HG03280 (cell line): Measurements from ENCODE around the gene OR10AD1.
A peak's percentile ranks its signal among the peaks of the same experiment; 100 is the strongest.
"Not testable (repeated sequence)": the region's sequence is repeated elsewhere in the genome, so short reads cannot be mapped to it uniquely, and the experiment has no call there.

Experiments used
- ATAC-seq: cut with Tn5 transposase; IDR thresholded peaks from one replicate; pipeline ENCODE4 v1.9.1; 2021; ENCODE audit warnings: mild to moderate bottlenecking, moderate library complexity; ENCODE audit not compliant: unreplicated experiment

OR10AD1 gene, protein sequence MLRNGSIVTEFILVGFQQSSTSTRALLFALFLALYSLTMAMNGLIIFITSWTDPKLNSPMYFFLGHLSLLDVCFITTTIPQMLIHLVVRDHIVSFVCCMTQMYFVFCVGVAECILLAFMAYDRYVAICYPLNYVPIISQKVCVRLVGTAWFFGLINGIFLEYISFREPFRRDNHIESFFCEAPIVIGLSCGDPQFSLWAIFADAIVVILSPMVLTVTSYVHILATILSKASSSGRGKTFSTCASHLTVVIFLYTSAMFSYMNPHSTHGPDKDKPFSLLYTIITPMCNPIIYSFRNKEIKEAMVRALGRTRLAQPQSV

DNA sequence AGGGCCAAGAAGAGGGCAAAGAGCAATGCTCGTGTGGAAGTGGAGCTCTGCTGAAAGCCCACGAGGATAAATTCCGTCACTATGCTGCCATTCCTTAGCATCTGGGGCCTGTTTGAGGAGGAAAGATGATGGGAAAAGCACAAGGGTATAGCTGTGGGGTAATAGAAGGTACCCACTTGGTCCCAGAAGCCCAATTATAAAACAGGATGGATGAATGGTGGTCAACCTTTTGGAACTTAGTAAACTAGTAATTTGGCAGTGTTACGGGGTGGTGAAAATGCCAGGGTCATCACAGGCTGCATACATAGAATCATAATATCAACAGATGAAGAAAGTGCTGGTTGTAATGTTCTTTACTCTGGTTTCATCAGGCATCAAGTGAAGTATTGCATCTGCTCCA, at the start of gene OR10AD1:
OR10AD1 (minus strand) TSS at position 101 of the 400 bp plus-strand sequence; CDS start at position 101, 0 bp downstream.
- no peak for ATAC-seq

DNA sequence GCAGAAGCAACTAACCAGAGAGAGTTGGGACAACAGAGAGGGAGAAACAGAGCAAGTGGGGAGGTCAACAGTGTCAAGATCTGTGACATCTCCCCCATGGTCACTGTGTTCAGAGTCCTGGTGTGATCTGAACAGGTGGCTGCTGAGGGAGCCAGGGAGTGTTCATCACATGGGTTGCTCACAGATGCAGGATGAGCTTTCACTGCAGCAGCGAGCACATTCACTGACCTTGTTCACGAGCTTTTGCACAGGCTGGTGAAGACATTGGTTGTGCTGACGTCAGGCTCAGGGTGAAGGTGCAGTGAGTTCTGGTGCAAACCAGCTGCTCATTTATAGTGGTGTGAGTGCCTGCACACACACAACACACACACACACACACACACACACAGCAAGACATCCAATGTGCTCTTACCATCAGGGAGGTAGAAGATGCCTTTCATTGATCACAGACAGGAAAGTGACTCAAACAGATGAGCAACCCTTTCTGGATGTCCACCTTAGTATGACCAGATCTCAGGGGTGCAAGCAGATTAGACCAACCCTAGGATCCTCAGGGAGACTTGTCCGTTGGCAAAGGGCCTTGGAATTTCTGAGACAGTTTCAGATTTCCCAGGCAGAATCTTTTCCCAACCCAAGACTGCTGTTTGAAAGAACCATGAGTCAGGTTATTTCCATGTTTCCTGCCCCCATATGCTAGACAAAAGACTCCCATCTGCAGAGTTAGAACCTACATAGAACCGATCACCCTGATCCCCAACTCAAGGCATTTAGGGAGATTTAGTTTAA, 44.3 kb upstream of the OR10AD1 start:
- no peak for ATAC-seq

DNA sequence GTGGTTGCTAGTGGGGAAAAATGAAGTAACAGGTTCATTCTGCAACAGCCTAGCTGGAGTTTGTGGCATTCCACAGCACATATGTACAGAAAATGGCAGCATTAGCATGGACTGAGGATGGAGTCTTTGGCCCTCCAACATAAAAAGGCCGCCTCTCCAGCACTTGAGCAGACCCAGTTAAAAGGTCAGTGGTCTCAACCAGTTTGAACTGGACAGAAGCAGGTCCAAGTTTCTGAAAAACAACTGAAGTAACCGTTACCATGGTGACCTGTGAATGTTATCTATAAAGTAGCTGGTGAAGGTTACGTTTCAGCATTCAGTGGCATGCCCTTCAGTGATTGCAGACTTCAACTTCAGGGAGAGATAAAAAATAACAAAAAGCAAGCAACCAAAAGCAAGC, 34.1 kb upstream of the OR10AD1 start:
- no peak for ATAC-seq

DNA sequence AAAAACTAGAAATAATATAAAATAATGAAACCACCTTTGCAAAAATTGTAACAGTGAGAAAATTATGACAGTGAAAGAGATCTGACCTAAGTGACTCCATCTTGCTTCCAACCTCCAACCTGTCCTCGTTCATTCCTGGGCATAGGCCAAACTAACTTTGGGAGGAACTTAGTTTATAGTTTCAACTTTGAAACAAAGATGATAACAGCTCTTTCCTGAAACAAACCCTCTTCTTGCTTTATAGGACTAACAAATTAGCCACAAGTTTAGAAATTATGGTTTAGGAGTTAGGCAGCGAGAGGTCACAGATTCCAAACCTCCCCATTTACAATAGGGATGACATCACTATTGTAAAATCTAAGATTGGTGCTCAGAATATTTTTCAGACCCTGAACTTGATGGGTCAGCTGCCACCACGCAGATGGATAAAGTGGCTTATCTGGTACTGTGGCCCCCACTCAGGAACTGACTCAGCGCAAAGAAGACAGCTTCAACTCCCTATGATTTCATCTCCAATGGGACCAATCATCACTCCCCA, 32.8 kb upstream of the OR10AD1 start:
- ATAC-seq, result no peak

DNA sequence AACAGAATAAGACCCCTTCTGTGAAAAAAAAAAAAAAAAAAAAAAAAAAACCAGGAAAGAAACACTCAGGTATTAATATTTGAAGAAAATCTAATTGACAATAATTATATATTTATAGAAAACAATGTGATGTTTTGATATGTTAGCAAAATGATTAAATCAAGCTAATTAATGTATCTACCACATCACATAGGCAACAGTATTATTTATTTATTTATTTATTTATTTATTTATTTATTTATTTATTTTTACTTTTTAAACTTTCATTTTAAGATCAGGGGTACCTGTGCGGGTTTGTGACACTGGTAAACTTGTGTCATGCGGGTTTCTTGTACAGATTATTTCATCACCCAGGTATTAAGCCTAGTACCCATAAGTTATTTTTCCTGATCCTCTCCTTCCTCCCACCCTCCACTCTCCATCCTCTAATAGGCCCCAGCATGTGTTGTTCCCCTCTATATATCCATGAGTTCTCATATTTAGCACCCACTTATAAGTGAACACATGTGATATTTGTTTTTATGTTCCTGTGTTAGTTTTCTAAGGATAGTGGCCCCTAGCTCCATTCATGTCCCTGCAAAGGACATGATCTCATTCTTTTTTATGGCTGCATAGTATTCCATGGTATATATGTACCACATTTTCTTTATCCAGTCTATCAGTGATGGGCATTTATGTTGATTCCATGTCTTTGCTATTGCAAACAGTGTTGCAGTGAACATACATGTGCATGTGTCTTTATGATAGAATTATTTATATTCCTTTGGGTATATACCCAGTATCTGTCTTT, 28.3 kb upstream of the OR10AD1 start:
- ATAC-seq, result not testable (repeated sequence)

DNA sequence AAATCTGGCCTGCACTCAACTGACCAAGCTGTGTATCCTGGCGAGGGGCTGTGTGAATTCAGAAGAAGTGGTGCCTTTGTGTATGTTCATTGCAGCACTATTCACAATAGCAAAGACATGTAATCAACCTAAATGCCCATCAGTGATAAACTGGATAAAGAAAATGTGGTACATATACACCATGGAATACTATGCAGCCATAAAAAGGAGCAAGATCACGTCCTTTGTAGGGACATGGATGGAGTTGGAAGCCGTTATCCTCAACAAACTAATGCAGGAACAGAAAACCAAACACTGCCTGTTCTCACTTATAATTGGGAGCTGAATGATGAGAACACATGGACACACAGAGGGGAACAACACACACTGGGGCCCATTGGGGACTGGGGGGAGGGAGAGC, 21.4 kb upstream of the OR10AD1 start:
- not testable (repeated sequence) for ATAC-seq

DNA sequence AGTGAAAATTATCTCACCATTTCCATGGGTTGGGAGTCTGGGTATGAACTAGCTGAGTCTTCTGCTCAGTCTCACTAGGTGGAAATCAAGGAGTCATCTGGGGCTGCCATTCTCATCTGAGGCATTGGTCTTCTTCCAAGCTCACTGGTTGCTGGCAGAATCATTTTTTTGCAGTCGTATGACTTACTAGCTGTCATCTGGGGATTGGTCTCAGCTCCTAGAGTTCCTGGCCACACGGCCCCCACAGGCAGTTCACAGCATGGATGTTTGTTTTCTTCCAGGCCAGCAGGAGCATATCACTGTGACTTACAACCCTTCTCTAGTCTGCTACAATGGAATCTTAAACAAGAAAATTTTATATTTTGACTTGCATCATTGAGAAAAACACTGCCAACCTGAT, 18.6 kb upstream of the OR10AD1 start:
- ATAC-seq, result no peak

DNA sequence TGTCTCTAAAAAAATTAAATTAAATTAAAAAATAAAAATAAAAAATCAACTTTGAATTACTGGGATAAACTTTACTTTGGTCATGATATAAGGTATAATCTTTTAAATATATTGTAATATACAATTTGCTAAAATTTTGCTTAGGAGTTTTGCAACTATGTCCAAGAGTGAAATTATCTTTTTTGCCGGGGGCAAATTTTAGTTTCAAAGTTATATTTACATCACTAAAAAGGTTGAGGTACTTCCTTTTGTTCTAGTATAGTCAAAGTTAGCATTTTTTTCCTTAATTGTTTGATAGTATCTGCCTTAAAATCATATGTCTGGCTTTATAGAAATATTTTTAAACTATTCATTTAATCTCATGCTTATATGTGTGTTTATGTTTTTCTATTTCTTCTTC, 17.6 kb upstream of the OR10AD1 start:
- no peak for ATAC-seq

DNA sequence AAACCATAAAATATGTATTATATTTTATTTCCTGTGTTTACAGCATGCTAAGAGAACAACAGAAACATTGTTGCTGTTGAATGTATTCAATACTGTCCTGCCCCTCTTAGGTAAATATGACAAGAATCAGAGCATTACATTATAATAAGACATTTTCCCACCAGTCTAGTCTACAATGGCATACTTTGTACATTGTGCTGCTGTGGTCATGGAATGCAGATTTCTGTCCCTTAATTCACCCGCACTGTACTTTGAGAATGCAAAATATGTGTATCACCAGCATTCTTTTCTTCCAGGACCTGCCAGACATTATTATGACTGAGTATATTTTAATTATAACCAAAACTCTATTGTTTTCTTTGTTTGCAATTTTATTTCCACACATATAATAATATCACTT, 16.5 kb upstream of the OR10AD1 start:
- no peak for ATAC-seq

DNA sequence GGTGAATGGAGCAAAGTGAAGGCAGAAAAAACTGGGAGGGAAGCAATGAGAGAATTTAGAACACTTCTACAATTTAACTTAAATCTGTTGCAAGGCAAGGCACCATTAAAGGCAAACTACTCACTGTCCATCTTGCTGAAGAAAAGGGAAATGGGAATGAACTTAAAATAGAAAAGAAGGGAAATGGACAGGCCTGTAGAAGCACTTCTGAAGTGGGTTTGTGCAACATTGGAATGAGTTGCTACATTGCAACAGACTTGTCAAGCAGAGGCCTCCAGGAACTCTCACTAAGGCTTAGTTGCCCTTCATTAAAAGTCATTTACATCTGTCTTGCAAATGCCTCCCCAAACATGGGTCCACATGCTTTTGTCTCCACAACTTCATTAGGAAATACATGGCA, 13.7 kb upstream of the OR10AD1 start:
- ATAC-seq, result no peak

DNA sequence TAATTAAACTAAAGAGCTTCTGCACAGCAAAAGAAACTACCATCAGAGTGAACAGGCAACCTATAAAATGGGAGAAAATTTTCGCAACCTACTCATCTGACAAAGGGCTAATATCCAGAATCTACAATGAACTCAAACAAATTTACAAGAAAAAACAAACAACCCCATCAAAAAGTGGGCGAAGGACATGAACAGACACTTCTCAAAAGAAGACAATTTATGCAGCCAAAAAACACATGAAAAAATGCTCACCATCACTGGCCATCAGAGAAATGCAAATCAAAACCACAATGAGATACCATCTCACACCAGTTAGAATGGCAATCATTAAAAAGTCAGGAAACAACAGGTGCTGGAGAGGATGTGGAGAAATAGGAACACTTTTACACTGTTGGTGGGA, 6.4 kb upstream of the OR10AD1 start:
- ATAC-seq, result not testable (repeated sequence)

DNA sequence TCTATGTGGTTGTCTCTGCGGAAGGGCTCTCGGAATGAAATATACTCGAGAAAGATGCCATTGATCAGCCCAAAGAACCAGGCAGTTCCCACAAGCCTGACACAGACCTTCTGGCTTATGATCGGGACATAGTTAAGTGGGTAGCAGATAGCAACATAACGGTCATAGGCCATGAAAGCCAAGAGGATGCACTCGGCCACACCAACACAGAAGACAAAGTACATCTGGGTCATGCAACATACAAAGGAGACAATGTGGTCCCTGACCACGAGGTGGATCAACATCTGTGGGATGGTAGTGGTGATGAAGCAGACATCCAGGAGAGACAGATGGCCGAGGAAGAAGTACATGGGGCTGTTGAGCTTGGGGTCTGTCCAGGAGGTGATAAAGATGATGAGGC, 326 bp downstream of the OR10AD1 start:
- no peak for ATAC-seq

DNA sequence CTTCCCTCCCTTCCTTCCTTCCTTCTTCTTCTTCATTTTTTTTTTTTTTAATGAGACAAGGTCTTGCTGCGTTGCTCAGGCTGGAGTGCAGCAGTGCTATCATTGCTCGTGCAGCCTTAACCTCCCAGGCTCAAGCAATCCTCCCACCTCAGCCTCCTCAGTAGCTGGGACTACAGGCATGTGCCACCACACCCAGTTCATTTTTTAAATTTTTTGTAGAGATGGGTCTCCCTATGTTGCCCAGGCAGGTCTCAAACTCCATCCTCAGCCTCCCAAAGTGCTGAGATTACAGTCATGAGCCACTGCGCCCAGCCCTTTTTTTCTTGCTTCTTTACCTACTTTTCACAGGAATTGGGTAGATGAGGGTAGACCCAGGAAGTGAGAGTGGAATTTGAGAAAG, 1.6 kb downstream of the OR10AD1 start:
- no peak for ATAC-seq

DNA sequence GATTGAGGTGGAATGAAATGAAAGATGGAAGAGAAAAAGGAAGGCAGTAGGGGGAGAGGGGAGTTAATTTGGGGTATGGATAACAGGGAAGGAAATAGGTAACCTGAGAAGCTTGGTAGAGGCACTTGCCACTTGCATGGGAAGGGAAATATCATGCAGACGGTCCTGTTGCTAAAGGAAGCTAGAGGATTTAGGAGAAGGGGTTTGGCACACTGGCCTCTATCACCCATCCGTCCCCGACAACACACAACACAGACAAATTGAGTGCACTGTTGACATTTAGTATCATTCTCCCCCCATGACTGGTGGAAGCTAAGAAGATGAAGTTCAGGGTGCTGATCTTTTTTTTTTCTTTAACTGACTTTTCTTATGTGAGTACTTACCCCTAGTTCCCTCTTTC, 2.0 kb downstream of the OR10AD1 start:
- no peak for ATAC-seq

DNA sequence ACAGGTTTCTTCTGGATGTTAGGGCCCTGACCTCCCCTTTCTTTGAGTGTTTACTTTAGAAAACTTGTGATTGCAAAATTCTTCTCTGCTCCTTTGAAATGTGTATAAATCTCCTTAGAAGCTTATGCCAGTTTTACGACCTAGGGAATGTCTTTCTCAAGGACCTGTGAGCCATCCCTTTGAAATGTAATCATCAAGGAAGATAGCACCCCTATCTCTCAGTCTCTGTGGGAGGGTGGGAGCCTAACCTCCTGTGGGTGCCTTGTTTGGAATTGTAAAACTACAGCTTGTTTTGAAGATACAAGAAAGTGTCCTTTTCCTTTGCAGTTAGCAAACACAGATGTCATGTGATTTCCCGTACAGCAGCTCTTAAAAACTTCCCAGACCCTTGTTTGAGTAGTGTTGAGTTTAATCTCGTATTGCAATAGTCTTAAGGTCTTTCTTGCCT, 3.3 kb downstream of the OR10AD1 start:
- ATAC-seq, result no peak

DNA sequence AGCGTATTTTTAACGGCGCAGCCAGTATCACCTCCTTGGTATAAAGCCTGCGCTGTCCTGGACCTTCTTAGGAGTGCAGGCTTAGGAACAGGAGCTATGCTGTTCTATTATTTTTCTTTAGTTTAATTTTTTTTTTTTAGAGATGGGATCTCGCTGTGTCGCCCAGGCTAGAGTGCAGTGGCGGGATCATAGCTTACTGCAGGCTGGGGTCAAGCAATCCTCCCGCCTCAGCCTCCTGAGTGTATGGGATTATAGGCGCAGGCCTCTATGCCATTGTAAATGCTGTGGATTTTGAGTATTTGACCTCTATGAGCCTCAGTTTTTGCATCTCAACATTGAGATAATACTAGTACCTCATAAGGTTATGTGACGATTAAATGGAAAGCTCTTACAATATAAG, 4.1 kb downstream of the OR10AD1 start:
- ATAC-seq, result no peak

DNA sequence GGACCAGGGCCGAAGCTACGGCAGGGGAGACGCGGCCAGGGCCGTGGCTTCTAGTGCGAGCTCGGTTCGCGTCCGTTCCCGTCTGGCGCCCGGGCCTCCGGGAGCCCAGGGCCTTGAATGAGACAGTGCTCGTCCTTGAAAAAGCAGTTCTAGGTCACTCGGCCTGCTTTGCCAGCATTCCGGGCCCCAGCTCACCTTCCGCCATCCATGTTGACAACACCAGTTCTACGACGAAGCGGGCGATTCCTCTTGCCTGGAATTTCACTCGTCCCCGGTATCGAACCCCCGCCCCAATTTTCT, 4.5 kb downstream of the OR10AD1 start:
- peak; percentile 9 for ATAC-seq

DNA sequence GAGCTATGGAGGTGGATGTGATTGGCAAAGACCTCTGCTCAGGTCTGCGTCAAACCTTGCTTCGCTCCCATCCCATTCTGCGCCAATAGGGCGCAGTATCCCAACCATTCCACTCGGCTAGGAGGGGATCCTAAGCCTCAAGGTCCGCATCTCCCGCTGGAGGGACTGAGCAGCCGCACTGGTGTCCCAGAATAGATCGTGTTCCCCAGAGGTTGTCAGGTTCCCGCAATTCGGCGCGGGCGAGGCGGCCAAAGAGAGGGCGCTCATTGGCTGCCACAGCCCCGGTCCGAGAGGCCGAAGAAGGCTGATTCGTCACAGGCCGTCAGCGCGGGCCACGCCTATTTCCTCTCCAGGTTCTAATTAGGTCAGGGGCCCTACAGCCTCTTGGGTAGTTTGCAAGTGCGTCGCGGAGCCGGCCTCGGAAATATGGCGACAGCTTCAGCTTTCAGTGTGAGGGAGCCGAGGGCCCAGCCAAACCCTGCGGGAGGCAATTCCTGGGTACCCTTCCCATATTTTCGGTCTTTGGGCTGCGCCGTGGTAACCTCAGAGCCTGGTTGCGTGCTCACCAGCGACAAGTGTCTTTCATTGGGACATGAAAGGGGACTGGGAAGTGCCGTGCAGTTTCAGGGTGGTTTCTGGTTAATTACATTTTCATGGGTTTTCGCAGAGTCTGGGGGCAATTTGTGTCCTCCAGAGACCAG, 5.0 kb downstream of the OR10AD1 start:
- peak; percentile 99 for ATAC-seq

DNA sequence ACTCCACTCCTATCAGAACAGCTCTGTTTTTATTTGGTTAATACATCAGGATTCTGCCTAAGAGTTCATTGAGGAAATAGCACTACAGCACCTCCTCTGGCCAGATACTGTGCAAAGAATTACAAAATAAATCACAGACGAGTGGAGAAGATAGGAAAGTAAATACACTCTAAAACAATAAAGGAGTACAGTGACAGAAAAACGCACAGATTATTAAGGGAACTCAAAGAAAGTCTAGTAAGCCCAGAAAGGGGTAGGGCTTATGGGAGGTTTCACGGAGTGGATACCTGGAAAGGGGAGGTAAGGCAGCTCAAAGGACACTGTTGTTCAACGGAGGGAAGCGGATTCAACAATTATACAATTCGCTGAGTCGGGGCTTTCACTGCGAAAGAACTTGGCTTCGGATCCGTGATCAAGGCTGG, 5.5 kb downstream of the OR10AD1 start:
- ATAC-seq, result peak; percentile 22

DNA sequence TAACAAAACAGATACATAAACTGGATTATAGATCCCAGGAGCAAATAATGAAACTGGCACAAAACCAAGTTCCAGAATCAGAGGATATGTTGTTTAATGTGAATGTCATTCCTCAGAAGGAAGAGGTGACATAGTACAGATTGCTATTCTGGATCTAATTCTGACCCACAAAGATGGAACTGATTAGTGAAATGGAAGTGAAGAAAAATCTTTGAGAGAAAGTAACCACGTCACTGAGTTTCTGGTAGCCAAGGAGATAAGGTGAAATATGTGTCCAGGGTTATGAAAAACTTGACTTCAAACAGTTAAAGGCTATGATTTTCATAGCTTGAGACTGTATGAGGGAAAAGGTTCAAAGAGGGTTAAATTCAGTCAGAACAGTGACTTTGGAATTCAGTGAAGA, 8.3 kb downstream of the OR10AD1 start:
- ATAC-seq, result no peak

DNA sequence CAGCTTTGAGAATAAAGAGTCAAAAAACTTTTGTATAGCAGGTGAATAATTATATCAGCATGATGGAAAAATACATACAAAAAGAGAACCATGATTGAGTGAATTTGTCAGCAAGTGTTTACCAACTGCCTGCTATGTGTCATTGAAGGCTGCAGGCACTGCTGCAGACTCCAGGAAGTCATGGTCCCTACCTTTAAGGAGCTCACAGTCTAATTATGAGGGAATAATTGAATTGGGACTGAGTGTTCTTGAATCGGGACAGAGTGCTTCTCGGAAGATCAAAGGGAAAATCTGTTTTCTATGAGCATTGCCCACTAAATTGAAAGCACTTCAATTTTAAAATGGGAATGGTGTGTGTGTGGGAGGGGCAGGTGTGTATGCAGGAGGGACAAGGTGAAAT, 9.5 kb downstream of the OR10AD1 start:
- ATAC-seq, result no peak
